NCI-H774 (cell line): Measurements from ENCODE around the gene OBSL1.

Source experiments
- DNase-seq: peaks from one replicate; lab custom pipeline; 2025; lab: John Stamatoyannopoulos, UW

OBSL1 gene

DNA sequence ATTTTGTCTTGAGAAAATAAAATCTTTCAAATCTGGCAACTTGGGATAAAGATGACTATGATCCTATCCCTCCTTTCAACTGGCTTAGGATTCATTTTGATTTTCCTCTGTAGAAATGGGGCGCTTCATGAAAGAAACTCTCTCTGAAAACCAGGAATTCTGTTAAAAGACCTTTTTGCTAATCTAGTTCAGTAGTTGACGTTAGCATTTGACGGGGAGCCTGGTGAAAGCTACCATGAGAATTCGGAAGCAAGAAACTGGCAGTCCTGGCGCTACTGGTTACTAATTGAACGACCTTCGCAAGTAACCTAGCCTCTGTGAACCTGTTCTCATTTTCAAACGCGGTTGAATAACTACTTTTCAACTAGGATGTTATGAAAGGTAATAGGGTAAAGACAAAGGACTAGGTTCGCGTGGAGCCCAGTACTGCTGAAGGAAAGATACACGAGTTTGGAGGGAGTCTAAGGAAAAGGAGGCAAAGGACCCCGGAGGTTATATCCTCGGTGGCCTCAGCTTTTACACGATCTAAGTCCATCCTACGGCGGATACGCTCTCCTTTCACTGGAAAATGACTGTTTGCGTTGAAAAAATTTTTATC lies 25.7 kb upstream of the OBSL1 start:
- no peak for DNase-seq

DNA sequence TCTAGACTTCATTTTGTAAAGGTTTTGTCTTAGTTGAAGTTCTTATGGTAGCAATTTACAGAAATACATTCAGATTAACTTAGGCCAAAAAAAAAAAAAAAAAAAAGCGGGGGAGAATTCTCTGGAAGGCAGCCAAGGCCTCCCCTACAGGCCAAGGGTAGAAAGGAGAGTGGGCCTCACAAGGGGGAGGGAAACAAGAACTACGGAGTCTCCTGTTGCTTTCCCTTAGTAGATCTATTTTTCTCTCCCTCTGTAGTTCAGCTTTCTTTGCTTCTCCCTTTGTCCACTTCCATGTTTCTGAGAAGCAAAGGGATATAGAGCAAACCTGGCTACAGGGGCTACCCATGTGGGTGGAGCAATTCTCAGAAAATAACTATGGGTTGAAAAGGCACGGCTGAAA lies 23.9 kb upstream of the OBSL1 start:
- DNase-seq = no peak

DNA sequence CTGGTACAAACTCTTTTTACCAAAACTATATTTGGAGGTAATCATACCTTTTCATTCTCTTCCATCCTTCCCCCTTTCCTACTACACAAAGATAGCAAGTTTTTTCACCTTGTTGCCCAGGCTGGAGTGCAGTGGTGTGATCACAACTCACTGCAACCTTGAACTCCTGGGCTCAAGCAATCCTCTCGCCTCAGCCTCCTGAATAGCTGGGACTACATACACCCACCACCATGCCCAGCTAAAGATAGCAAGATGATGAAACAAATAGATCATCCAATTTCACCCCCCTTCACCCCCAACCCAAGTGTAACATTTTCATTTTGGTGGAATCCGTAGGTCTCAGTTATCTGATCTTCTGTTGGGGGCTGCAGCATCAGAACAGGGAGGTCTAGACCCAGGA lies 21.8 kb upstream of the OBSL1 start:
- DNase-seq = no peak

DNA sequence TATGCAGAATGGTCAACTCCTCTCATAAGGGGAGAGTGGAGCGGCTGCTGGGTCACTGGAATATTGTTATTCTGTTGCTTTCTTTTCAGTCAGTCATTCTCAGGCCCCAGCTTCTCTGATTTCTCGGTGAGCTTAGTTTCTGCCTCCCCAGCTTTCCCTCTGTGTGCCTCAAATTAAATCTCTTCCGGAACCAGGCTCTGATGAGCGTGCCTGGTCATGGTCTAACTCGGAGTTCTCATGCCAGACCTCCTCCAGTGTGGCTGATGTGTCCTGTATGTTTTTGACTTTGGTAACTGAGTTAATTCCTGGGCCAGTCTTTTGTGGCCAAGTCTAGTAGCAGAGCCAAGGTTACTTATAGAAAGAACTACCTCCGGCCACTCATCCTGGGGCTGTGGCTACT lies 21.4 kb upstream of the OBSL1 start:
- DNase-seq = no peak

DNA sequence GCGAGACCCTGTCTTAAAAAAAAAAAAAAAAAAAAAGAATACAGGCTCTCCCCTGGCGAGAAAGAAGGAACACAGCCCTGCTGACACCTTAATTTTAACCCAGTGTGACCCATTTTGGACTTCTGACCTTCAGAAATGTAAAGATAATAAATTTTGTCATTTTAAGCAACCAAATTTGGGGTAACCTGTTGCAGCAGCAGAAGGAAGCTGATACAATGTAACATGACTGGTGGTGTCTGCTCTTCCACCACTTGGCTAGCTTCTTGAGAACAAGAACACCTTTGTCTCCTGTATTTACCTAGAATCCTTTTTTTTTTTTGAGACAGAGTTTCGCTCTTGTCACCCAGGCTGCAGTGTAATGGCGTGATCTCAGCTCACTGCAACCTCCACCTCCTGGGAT lies 19.8 kb upstream of the OBSL1 start:
- no peak for DNase-seq

DNA sequence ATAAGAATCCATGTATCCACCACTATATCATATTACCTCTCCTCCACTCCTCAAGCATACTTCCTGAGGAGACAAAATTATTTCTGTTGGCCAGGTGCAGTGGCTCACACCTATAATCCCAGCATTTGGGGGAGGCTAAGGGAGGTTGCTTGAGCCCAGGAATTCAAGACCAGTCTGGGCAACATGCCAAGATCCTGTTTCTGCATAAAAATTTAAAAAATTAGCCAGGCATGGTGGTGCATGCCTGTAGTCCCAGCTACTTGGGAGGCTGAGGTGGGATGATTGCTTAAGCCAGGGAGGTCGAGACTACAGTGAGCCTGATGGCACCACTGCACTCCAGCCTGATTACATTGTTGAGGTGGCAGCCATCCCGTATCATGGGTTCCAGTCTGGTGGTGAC lies 10.0 kb upstream of the OBSL1 start:
- no peak for DNase-seq

DNA sequence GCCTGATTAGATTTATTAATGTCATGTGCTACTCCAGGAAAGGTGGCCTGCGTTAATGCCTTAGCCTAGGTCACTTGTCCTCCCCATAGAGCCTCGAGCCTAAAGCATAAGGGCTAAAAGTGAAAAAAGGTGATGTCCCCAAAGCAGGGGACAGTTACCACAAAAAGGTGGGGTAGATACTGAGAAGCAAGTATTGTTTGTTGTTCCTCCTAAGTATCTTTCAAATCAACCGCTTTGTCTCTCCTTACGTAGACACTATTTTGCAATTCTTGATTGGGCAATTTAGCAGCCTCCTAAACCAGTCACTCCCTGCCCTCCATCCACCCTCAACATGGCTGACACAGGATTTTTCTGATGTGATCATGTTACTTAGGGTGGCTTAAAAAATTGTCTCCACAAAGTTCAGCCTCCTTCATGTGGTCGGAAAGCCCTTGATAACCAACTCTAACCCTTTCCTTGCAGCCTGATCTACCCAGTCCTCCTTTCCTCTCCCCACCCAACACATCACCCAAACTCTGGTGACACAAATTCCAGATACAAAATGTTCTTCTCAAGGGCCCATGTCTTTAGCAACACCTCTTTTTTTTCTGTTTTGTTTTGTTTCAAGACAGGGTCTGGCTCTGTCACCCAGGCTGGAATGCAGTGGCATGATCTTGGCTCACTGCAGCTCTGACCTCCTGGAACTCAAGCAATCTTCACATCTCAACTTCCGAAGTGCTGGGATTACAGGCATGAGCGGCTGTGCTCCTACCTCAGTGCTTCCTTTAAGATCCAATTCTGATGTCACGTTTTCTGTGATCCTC lies 7.7 kb upstream of the OBSL1 start:
- no peak for DNase-seq

DNA sequence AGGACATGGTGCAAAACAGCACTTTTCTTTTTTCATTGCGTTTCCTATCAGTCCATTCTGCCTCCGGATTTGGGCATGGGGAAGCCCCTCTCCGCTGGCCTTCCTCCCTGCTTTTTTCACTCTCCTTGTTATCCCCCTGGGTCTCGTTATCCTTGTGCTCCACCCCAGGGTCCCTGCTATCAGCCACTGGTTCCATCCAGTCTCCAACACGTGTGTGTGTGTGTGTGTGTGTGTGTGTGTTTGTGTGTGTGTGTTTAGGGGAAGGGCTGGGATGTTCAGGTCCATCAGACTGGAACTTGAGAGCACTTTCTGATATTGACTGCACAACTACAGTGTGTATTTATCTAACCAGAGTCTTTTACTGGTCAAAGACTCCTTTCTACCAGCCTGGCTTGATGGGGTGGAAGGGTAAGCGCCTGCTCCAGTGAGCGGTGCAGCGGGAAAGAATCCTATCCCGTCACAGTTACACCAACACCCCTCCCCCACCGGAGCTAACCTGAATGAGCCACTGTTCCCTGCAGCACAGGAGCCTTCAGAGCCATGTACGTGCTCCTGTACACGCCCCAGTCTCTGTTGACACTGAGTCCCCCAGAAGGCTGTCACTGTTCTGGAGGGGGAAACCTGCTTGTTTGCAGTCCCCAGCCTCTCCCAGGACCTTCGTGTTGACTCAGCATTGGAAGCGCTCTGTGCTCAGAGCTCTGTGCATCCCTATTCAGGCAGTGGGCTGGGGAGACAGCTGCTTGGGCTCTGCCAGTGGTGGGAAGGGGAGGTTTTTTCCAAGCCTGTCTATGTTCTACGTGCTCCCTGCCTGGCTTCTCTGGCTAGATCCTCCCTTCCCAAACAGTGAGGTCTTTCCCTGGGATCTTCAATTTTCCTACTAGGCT lies 5.4 kb upstream of the OBSL1 start:
- peak; percentile 22 for DNase-seq

DNA sequence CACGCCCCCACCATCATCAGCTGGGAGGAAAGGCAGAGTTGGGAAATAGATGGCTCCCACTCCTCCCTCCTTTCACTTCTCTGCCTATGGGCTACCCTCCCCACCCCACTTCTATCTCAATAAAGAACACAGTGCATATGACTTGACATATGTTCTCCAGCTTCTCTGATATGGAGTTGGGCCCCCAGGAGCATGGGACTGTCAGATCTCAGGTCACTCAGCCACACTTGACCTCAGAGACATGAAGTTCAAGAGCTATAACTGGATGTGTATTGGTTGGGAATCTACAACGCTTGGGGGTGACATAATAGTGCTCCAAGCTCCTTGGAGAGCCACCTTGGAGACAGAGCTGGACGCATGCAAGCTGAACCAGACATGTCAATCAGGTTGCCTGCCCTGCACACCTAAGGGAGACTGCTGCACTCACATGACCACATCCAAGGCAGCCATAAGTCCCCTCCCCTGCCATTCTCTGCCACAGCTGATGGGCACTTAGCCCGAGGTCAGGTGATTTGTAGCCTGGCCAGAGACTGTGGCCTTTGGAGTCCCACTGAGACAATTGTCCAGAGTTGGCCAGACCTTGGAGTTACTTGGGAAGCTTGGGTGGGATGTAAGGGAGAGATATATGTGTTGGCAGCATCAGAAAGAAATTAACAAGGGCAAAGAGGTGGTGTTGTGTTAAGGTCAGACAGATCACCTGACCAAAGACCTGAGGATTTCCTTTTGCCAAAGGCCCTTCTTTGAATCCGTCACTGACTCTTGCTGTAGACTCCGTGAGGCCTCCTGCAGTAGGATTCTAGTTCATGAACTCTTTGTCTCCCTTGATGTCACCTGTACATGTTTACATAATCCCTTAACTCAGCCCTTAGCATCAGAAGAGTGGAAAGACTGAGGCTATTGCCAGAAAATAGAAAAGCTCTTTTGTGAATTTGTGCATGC lies 4.5 kb upstream of the OBSL1 start:
- DNase-seq = no peak

DNA sequence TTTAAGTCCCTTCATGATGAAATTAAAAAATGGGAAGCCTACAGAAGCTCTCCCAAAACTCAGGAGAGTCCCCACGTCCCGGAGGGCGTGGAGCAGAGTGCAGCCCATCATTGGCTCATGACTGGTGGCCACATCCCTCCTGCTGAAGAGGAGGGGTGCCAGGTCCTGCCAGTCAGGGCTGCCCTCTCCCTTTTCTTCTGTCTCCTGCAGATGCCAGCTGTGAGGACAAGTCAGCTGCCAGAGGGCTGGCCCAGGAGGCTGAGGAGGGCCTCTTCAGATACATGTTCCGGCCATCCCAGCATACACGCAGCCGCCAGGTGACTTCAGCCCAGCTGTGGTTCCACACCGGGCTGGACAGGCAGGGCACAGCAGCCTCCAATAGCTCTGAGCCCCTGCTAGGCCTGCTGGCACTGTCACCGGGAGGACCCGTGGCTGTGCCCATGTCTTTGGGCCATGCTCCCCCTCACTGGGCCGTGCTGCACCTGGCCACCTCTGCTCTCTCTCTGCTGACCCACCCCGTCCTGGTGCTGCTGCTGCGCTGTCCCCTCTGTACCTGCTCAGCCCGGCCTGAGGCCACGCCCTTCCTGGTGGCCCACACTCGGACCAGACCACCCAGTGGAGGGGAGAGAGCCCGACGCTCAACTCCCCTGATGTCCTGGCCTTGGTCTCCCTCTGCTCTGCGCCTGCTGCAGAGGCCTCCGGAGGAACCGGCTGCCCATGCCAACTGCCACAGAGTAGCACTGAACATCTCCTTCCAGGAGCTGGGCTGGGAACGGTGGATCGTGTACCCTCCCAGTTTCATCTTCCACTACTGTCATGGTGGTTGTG lies 3.4 kb upstream of the OBSL1 start:
- no peak for DNase-seq

DNA sequence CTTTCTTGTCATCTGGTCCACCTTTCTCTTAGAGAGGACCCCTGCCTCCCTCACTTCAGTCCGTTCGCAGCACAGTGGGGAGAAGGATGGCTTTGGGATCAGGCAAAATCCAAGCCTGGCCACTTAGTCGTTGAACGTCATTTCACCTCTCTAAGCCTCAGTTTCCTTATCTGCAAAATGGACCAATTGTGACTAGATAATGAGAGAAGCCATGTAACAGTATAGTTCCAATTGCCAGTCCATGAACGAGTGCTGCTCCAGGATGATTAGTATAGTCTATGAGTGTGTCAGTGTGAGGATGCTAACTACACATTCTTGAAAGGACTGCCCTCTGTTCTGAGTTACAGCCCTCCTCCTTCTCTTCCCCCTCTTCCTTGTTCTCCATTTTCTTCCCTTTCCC lies 1.8 kb upstream of the OBSL1 start:
- DNase-seq = no peak

DNA sequence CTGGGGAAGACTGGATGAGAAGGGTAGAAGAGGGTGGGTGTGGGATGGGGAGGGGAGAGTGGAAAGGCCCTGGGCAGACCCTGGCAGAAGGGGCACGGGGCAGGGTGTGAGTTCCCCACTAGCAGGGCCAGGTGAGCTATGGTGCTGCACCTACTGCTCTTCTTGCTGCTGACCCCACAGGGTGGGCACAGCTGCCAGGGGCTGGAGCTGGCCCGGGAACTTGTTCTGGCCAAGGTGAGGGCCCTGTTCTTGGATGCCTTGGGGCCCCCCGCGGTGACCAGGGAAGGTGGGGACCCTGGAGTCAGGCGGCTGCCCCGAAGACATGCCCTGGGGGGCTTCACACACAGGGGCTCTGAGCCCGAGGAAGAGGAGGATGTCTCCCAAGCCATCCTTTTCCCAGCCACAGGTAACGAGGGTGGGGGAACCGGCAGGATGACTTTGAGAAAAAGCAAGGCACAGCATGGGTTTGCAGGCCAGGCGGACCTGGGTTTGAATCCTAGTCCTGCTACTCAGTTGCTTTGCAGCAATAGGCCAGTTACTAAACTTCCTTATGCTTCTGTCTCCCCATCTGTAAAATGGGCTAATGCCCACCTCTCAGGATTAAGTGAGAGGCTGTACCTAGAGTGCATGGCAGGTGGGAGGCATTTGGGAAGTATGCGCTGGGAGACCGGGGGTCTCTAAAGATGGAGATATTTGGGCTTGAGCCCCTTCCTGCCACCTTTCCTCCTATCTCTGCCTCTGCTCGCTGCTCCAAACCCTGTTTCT lies 1.1 kb upstream of the OBSL1 start, which contains the start of gene INHA:
Gene INHA (plus strand): TSS at position 74 of the 765 bp plus-strand sequence. CDS start 65 bp downstream, at position 139.
- no peak for DNase-seq

DNA sequence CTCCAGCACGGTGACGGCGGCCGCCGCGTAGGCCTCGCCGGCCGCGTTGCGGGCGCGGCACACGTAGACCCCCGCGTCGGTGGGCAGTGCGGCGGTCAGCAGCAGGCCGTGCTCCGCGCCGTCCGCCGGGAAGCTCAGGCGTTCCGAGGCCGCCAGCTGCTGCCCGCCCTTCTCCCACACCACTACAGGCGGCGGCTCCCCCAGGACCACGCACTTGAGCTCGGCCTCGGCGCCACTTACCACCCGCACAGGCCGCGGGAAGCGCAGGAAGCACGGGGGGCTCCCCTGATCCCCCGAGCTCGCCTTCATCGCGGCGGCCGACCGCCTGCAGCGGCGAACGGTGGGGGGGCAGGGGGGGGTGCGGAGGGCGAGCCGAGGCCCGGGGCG lies 422 bp downstream of the OBSL1 start:
- DNase-seq = no peak

DNA sequence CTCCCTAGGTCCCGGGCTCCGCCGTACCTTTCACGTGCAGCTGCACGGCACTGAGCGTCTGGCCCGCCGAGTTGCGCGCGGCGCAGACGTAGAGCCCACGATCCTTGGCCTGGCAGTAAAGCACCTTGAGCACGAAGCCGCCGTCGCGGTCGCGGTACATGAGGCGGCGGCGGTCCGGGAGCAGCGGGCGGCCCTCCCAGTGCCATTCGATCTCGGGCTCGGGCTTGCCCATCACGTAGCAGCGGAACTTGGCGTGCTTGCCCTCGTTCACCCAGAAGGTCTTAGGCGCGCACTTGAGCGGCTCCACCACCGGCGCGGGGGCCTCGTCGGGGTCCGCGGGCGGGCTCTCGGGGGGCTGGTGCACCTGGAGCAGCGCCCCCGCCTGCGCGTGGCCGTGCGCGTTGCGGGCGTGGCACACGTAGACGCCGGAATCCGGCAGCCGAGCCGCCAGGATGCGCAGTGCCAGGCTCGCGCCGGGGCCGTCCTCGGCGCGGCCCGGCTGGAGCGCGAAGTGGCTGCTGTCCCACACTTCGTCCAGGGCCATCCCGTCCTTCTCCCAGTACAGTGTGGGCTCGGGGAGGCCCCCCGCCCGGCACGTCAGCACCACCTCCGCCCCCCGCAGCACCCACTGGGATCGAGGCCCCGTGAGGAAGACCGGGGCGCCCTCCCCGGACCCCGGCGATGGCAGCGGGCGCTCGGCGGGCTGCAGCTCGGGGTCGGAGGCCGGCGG lies 980 bp downstream of the OBSL1 start:
- DNase-seq = no peak

DNA sequence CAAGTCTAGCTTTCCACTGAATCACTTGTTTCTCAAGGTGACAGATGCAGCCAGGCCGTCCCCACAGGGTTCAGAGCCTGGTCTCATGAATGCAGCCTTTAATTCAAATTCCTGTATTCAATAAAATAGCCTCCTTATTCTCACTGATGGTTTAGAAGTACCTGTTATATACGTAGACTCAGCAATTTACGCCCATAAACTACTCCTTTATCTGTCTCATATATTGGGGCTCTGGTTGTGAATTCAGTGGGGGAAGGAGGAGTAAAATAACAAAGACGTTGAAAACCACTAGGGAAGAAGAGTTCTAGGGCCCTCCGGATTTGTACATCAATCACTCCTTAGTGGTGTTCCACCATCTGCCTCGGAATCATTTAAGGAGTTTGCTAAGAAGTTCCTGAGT lies 1.7 kb downstream of the OBSL1 start:
- no peak for DNase-seq

DNA sequence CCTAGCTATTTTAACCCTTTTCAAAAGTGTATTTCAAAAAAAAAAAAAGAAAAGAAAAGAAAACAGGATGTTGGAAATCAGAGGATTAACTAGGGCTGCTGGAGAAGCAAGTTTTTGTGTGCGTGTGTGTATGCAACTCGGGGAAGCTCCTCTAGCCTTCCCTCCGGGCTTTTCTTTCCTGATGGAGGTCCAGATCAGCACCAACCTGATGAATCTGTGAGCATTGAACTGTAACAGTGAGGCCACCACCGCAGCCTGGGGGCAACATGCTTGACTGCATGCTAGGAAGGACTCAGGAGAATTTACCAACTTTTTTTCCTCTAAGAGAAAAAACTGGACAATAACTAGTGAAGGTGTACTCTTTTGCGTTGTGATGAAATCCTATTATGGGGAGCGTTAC lies 2.3 kb downstream of the OBSL1 start:
- no peak for DNase-seq

DNA sequence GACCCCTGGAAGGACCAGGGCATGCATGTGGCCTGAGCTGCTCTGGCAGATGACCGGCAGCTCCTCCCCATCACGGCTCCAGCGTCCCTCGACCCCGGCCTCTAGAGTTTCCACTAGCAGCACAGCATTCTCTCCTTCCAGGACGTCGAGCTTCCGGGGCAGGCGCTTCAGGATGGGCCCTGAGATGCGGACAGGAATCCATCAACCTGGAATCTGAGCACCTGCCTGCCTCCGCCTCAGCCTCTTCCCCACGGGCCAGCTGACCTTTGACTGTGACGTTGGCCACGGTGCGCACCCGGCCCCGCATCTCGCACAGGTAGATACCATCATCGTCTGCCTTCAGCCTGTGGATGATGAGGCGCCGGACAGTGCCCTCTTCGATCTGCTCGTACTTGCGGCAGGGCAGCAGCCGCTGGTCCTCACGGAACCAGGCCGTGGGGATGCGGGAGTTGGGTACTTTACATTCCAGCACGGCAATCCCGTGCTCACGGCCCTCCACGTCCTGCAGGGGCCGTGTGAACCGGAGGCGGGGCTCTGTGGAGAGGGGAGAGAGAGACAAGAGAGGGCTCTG lies 3.5 kb downstream of the OBSL1 start:
- no peak for DNase-seq

DNA sequence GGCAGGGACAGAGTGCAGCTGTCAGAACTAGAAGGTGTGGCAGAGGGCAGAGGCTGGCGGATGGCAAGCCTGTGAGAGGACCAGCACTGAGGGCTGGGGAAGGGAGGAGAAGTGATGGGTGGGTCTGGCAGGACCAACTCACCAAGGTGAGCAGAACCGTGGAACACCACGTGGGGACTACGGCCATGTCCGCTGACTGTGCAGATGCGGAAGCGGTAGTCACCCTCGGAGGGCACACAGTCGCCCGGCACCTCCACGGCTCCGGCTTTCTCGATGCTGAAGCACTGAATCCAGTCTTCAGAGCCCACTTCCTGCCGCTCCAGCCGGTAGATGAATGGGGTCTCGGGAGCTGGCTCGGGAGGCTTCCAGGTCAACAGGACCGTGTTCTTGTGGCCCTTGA lies 4.2 kb downstream of the OBSL1 start:
- no peak for DNase-seq

DNA sequence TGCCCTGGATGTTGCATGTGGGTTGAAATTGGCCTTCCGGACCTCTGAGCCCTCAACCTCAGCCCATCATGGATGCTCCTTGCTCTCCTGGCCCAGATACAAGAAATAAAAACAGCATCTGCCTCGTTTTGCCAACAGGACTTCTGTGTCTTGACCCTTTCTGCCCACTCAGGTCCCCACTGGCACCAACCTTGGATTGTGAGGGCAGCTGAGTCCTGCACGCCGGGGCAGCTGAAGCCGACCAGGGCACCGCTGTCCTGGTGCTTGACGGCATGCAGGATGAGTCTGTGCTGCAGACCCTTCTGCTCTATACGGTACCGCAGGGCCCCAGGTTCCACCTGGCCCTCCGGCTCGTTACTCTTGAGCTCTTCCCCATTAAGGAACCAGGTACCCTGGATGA lies 4.7 kb downstream of the OBSL1 start:
- DNase-seq = no peak
